ENCODE results near the gene IL13RA1.

DNA sequence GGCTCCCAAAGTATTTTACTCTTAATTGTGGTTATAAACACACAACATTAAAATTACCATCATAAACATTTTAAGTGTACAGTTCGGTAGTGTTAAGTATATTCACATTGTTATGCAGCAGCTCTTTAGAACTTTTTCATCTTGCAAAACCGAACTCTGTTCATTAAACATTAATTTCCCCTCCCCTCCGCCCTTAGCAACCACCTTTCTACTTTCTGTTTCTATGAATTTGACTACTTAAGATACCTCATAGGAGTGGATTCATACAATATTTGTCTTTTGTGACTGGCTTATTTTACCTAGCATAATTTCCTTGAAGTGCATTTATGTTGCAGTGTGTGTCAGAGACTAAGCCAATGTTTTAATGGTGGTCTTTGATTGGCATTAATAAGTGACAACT, 32.6 kb downstream of the IL13RA1 start:
- TF ChIP-seq EZH2 (IDR thresholded peaks at IDR 0.05; ENCODE audit: borderline replicate concordance, low read length) (no peak), CTCF (IDR thresholded peaks at IDR 0.05; ENCODE audit: low read length) (no peak)

Data from OCI-LY1 (cell line).